Uterus (tissue), 2 donors: ENCODE results near the gene HDAC7.

Experiments used
- CTCF ChIP-seq, 4 experiments: fragments of 200-600 bp in 2 of 4; fragments of 450-650 bp in 2 of 4; sonication (generic) in 2 of 4; IDR thresholded peaks; one replicate each; pipeline ENCODE4 v1.5.1; 2016 to 2019; ENCODE audit warnings: antibody characterized with exemption in 4 of 4, mild to moderate bottlenecking in 2 of 4, moderate library complexity in 1 of 4
- POLR2A ChIP-seq, 2 donors: fragments of 450-650 bp; IDR thresholded peaks; one replicate each; pipeline ENCODE4 v1.6.1; 2016; ENCODE audit warnings: antibody characterized with exemption in 2 of 2, mild to moderate bottlenecking in 1 of 2, moderate library complexity in 1 of 2

GRCh38 chr12:47825173-47825639, 5.5 kb upstream of the HDAC7 start:
- TF ChIP-seq CTCF (IDR thresholded peaks at IDR 0.05) (no peak), POLR2A (IDR thresholded peaks at IDR 0.05) (no peak)
